GM12864 (cell line): Measurements from ENCODE around the gene PACRG.

ENCODE experiments used
- DNase-seq: peaks from one replicate; pipeline ENCODE4 v3.0.0-alpha.2; 2011; ENCODE audit warnings: low read depth
- H3K4me3 ChIP-seq: 2 replicates; pipeline ENCODE4 v1.5.1; 2011; ENCODE audit warnings: mild to moderate bottlenecking, low read depth, low read length, control low read depth
- TF ChIP-seq, protein P1 (sequence below): IDR thresholded peaks from 2 replicates; pipeline ENCODE4 v1.5.1; 2011; ENCODE audit warnings: low read depth, mild to moderate bottlenecking, moderate library complexity, low read length, control low read depth, inconsistent platforms; ENCODE audit errors: missing control alignments

PACRG gene

DNA sequence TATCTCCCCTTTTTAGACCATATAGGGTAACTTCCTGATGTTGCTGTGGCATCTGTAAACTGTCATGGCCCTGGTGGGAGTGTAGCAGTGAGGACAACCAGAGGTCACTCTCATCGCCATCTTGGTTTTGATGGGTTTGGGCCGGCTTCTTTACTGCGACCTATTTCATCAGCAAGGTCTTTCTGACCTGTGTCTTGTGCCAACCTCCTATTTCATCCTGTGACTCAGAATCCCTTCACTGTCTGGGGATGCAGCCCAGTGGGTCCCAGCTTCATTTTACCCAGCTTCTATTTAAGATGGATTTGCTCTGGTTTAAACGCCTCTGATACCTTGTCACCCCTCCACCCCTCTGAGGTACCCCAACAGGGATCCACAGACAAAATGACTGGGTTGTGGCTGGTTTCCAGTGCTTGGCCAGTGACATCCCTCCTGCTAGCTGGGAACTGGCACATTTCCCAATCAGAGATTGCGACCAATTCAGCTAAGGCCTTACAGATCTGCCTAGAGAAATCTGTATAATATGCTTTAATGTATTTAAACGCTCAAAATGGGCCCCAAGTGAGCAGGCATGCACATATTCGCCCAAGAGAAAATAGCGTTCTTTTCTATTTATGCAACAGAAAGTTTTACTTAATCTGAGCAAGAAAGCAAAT, 371.2 kb downstream of the PACRG start:
- no peak overlapping the region for H3K4me3 ChIP-seq
- TF ChIP-seq, protein P1, sequence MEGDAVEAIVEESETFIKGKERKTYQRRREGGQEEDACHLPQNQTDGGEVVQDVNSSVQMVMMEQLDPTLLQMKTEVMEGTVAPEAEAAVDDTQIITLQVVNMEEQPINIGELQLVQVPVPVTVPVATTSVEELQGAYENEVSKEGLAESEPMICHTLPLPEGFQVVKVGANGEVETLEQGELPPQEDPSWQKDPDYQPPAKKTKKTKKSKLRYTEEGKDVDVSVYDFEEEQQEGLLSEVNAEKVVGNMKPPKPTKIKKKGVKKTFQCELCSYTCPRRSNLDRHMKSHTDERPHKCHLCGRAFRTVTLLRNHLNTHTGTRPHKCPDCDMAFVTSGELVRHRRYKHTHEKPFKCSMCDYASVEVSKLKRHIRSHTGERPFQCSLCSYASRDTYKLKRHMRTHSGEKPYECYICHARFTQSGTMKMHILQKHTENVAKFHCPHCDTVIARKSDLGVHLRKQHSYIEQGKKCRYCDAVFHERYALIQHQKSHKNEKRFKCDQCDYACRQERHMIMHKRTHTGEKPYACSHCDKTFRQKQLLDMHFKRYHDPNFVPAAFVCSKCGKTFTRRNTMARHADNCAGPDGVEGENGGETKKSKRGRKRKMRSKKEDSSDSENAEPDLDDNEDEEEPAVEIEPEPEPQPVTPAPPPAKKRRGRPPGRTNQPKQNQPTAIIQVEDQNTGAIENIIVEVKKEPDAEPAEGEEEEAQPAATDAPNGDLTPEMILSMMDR: no peak
- no peak for DNase-seq

- H3K4me3 ChIP-seq: no peak overlapping the region
Measured at GRCh38 chr6:163099621-163100171, 371.9 kb downstream of the PACRG start.

GRCh38 chr6:163100259-163100658, 372.5 kb downstream of the PACRG start:
- DNase-seq: no peak
- no peak overlapping the region for H3K4me3 ChIP-seq
- TF ChIP-seq, protein P1: no peak

More at GRCh38 chr6:163099621-163100171, 371.9 kb downstream of the PACRG start:
- TF ChIP-seq, protein P1: no peak
- DNase-seq: no peak

DNA sequence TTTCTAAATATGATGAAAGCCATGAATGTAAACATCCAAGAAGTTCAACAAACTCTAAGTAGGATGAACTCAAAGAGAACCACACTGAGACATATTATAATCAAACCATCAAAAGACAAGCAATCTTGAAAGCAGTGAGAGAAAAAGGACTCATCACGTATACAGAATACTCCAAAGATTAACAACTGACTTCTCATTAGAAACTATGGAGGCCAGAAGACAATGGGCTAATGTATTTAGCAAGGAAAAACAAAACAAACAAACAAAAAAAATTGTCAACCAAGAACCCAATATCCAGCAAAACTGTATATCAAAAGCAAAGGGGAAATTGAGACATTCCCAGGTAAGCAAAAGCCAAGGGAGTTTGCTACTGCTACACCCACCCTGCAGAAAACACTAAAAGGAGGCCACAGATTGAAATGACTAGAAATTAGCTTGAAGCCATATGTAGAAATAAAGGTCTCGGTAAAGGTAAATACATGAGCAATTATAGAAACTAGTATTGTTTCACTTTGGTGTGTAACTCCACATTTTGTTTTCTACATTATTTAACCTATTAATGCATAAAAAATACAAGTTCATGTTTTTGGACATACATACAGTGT, 385.7 kb downstream of the PACRG start:
- TF ChIP-seq, protein P1: no peak
- no peak overlapping the region for H3K4me3 ChIP-seq
- DNase-seq: no peak

- DNase-seq: no peak
- TF ChIP-seq, protein P1: no peak
- no peak overlapping the region for H3K4me3 ChIP-seq
Measured at GRCh38 chr6:163118941-163119340, 391.2 kb downstream of the PACRG start.

DNA sequence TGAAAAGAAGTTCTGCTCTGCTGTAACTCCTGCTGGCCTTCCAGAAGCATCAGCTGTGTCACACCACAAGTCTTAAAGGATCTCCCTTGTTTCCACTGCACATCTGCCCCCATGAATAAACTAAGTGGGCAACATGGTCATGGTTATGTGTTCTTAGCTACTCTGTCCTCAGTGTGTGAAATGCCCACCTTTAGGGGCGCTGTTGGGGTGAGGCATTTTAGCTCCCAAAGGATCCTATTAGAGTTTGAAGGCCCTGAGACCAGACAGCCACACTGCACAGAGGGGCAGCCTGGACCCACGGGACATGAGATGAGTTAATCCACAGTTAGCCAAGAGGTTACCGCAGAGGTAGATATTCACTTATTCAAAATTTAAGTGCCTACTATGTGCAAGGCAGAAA, 392.4 kb downstream of the PACRG start:
- no peak overlapping the region for H3K4me3 ChIP-seq
- TF ChIP-seq, protein P1: peak; percentile 9
- DNase-seq: no peak

- DNase-seq: no peak
- H3K4me3 ChIP-seq: no peak overlapping the region
- TF ChIP-seq, protein P1: no peak
Measured at GRCh38 chr6:163121270-163121669, 393.5 kb downstream of the PACRG start.
